HG02852 (cell line): Measurements from ENCODE around the gene TNFSF8.

ENCODE experiments used
- ATAC-seq: cut with Tn5 transposase; IDR thresholded peaks from one replicate; pipeline ENCODE4 v1.9.1; 2021; ENCODE audit warnings: mild to moderate bottlenecking, moderate library complexity; ENCODE audit not compliant: unreplicated experiment

Gene TNFSF8

DNA sequence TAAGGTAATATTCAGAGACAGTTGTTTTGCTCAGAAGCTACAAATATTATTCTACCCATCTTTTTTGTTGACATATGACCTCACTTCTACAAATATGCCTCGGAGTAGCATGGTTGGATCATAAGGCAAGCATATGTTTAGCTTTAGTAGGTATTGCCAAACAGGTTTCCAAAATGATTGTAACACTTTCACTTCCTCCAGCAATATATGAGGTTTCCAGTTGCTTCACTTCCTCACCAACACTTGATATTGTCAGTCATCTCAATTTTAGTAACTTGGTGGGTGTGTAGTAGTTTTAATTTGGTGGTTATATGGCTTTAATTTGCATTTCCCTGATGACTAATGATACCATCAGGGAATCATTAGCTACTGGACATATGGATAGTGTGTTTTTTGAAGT, 46.7 kb downstream of the TNFSF8 start:
- no peak for ATAC-seq

DNA sequence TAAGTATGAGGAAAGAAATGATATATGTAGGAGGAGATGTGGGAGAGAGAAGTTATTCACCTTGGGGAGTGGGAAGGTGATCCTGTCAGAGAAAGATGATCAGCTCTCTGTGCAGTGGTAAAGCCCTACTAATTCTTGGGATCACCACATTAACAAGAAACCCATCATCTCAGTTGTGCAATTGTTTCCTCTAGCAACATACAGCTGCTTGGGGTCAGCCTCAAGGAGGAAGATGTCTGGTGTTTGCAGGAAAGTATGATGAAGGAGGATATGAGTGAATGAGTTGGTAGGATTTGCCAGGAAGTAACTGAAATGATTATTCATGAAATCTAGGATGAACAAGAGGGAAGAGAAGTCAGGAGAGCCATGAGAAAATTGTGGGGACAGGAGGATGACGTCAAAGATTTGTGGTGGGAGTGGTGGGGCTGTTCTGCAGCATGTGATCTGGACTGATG, 50.1 kb downstream of the TNFSF8 start:
- no peak for ATAC-seq

DNA sequence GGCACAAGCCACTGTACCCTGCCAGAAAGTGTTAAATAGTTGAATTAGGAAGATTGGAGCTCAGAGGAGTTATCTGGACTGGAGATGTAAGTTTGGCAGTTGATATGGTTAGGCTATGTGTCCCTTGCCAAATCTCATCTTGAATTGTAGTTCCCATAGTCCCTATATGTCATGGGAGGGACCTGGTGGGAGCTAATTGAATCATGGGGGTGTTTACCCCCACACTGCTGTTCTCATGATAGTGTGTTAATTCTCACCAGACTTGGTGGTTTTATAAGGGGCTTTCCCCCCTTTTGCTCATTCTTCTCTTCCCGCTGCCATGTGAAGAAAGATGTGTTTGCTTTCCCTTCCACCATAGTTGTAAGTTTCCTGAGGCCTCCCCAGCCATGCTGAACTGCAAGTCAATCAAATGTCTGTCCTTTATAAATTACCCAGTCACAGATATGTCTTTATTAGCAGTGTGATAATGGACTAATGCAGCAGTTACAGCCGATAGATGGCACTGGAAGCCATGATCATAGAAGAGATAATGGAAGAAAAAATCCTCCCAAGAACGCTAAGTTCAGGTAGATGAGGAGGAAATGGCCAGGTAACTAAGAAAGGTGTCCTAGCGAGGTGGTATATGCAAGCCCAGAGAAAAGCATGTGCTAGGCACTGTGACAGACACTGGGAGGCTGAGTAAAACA, 51.4 kb downstream of the TNFSF8 start:
- no peak for ATAC-seq

DNA sequence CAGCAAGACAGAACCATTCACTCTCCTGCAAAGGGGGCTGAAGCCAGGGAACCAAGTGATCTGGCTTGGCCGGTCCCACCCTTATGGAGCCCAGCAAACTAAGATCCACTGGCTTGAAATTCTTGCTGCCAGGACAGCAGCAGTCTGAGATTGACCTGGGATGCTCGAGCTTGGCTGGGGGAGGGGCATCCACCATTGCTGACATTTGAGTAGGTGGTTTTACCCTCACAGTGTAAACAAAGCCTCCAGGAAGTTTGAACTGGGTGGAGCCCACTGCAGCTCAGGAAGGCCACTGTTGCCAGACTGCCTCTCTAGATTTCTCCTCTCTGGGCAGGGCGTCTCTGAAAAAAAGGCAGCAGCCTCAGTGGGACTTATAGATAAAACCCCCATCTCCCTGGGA, 60.5 kb downstream of the TNFSF8 start:
- no peak for ATAC-seq

DNA sequence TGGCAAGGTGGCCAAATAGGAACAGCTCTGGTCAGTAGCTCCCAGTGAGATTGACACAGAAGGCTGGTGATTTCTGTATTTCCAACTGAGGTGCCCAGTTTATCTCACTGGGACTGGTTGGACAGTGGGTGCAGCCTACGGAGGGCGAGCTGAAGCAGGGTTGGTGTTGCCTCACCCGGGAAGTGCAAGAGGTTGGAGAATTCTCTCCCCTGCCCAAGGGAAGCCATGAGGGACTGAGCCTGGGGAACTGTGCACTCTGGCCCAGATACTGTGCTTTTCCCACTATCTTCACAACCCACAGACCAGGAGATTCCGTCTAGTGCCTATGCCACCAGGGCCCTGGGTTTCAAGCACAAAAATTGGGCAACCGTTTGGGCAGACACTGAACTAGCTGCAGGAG, 61.0 kb downstream of the TNFSF8 start:
- ATAC-seq = no peak

DNA sequence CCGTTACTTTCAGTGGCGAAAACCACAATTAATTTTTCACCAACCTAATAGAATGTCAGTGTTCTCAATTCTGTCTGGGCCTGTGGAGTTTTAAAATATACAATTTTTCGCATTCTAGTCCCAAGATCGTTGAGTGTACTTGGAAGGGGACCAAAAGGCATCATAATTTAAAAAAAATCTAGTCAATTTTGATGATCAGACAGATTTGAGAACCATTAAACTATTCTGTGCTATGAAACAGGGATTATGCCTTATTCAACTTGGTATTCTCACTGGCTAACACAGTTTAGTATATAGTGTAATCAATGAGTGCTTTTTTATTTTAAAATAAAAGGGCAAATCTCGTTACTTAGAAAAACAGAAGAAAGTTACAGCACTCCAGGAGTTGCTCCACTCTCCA, 63.1 kb downstream of the TNFSF8 start:
- no peak for ATAC-seq

DNA sequence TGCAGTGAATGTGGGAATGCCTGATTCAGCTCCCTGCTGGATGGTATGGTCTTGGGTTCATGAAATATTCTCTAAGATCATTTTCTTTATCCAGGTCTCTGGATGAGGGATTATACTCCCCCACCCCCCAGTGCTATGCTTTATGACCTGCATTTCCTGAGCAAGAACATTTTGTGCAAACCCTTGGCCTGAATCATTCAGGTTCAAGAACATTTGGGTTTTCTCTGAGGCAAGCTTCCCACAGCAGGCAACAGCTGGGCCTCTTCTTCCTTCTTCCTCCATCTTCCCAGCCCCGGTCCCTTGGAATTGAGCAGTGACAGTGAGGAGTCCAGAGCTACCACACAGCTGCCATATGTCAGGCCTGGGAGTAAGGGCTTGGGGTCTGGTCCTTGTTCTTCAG, 65.9 kb downstream of the TNFSF8 start:
- ATAC-seq = no peak

DNA sequence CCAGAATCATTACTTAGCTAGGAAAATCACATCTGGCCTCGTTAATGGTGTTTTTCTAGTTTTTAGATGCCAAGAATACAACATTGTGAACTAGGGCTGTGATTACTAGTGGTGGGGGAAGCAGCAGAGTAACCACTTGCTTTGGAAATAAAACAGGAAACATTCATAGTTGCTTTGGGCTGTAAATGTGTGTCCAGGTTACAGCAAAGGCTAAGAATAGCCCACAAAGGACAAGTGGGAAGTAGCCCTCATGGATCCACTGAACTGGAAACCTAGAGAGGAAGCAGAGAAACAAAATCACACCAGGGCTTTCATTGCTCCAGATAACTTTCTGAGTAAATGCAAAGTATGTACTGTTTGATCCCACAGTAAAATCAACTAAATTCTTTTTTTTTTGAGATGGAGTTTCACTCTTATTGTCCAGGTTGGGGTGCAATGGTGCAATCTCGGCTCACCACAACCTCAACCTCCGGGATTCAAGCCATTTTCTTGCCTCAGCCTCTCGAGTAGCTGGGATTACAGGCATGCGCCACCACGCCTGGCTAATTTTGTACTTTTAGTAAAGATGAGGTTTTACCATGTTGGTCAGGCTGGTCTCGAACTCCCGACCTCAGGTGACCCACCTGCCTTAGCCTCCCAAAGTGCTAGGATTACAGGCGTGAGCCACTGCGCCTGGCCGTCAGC, 68.3 kb downstream of the TNFSF8 start:
- ATAC-seq = no peak

DNA sequence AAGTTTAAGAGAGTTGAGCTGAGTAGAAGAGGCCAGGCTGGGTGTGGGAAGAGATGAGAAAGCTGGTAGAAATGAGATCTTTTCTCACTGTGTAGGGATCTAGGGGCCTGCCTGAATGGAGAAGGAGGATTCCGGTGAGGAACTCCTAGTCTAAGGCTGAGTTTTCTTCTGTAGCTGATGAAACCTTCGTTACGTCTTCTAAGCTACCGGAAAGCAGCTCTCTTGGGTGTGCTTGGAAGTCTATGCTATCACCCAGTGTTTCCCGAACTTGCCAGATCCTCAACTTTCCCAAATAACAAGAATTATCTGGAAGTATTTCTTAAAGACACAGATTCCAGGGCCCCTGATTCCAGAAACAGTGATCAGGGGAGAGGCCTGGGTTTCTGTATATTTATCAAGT, 69.1 kb downstream of the TNFSF8 start:
- no peak for ATAC-seq

DNA sequence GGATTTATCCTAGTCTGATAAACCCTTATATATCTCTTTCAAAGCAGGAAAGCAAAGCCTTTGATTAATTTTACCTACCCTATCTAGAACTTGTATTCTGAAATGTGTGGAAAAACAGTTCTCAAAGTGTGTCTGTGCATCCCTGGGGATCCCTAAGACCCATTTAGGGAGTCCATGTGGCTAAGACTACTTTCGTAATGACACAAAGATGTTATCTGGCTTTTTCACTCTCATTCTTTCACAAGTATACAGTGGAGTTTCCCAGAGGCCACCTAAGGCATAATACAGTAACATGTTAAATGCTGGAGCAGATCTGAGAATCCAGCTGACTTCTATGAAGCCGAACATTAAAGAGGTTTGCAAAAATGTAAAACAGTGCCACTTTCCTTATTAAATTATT, 70.2 kb downstream of the TNFSF8 start:
- peak; percentile 72 for ATAC-seq

DNA sequence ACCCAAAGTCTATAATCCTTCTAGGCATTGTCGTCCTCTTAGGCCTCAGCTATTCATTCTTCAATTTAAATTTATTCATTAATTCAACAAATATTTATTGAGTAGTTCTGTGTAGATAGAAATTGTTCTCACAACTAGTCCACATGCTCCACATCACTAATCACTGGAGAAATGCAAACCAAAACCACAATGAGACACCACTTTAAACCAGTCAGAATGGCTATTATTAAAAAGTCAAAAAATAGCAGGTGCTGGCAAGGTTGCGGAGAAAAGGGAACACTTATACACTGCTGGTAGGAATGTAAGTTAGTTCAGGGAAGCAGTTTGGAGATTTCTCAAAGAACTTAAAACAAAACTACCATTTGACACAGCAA, 73.5 kb downstream of the TNFSF8 start:
- ATAC-seq = no peak

DNA sequence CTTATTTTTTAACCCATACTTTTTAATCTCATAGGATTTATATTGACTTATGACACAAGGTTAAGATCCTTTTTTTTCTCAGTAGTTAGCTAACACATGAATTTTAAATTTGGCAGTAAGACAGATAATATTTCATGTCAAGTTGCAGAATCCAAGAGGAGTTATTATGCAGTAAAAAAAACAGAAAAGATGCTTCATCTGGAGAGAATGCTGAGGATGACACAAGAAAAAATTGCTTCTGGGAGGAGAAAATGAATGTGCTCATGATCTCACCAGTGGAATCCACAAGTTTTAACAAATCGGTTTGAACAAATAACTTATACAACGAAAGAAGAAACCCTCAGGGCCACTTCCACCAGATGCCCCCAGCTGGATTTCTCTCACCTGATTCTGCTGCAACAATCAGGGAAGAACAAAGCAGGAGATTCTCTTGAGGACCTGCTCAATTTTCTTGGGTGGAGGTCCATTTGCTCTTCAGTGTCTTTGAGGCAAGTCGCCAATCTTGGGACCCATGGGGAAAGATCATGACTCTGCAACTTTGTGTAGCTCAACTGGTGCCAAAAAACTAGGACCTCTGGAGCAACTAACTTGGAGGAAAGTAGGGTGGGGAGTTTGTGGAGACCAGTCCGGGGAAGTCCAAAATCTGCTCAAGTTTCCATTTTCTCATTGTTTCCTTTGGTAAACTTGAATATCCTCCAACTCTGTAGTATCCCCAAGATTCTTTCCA, 74.0 kb downstream of the TNFSF8 start:
- ATAC-seq = no peak

DNA sequence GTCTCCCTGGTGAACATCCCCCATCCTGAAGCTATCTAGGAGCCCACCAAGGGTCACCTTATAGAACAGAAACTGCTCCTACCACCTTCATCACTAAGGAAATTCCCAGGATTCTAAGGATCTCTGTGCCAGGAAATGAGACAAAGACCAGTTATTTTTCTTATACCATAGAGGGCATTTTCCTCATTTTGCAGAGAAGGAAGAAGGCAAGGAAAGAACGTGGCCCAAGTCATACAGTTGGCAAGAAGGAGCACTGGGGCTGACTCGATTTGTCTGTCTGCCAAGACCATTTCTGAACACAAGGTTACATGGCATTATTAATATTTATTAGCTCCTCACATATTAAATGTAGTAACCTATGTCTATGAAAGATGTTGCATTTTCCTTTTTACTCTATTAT, 74.9 kb downstream of the TNFSF8 start:
- ATAC-seq = no peak

DNA sequence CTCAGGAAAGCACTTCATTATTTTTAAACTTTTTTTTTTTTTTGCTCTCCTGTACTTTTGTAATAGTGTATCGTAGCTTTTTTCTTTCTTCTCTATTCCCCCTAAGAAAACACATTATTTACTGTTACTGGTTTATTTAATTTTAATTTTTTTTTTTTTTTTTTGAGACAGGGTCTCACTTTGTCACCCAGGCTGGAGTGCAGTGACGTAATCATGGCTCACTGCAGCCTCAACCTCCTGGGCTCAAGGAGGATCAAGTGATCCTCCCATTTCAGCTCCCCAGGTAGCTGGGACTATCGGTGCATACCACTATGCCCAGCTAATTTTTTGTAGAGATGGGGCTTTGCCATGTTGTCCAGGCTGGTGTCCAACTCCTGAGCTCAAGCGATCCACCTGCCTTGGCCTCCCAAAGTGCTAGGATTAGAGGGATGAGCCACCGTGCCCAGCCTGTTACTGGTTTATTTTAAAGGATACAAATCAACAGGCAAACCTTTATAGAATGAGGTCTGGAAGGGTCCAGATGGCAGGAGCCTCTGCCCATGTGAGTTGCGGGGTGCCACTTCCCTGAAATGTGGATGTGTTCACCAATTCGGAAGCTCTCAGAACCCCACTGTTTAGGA, 75.5 kb downstream of the TNFSF8 start:
- no peak for ATAC-seq

DNA sequence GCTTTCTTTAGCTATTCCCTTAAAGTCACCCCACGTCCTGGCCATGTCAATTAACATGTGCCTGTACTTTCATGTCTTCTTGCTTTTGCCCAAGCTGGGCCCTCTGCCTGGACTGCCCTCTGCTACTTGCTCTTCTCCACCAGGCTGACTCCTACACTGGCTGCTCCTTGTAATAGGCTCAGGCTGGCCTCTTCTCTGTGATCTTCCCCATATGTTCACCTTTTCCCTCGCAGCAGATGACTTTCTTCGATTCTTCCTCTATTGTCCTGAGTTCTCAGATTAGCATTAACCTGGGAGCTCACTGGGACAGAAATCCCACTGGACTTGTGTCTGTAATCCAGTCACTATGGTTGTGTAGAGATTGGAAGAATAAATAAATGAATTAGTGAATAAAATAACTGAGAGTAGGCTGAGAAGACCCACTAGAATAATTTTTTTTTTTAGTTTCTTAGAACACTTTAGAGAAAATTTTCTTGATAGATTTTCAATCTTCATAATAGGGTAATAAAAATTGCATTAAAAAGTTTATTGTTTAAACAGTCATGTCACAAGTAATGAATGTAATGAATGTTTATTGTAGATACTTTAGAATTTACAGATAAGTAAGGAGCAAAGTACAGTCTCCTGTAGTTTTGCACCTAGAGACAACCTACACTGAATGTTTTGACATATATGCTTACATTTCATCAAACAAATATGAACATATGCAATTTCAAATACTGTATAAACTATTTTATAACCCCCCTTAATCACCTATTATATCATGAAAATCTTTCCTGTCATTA, 77.1 kb downstream of the TNFSF8 start:
- ATAC-seq = no peak

DNA sequence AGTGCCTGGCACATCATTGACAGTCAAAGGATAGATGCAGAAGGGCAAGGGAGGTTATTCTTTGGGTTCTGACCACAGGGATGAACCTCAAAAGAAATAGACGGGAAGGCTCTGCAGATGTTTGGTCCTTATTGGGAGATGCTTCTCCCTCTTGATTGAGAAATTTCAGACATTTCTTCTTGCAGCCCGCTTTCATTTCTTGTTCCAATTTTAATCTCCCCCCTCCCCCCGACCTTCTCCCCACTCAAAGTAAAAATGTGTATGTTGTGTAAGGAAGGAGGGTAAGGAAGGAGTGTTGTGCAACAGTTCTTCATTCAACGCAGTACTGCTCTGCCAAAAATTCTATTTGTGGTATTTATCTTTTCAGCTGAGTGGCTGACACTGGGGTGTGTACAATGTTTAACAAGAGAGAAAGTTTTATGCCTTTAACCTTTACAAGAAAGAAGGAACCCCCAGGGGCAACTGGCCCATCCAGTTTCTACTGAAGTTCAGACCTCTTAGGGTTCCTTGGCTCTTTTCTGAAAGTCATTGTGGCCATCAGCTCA, 78.3 kb downstream of the TNFSF8 start:
- no peak for ATAC-seq

DNA sequence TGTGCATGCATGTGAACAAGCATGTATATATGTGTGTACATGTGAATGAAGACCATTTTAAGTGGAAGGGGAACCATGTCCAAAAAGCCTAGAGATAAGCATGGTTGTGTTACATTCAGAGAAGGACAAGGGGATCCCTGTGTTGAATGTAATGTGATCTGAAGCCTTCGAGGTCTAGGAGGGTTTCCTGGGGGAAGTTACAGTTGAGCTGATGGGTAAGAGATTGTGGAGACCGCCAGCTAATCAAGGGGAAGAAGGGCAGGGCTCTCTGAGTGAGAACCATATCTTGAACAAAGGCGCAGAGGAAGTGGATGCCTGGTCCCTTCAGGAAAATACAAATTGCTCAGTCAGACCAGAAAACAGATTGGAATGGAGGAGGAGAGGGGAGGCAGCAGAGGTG, 79.1 kb downstream of the TNFSF8 start:
- no peak for ATAC-seq
